ENCODE measurements around the gene INMT. TPM values are rescaled to one million over a fixed set of nuclear protein-coding genes. Genes with fewer than 3 reads are reported as not detected.

Gene INMT
- total RNA-seq, 2 donors from 2014 or later, result 0.33 TPM; not detected in 1

DNA sequence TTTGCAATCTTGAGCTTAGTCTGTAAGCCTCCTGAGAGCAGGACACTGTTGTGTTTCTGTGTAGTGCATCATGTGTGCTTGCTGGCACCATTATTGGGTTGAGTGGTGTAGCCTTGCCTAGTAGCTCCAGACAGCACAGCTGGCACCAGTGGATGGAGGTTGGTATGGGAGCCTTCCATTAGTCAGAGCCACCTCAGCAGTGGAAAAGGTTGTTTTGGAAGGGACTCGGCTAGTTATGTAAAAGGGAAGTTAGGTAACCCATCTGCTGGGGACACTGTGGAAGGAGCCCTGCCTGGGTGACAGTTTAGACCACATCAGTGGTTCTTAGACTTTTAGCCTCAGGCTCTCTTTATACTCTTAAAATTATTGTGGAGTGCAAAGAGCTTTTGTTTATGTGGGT is 35.6 kb downstream of the INMT start:
- Mint-ChIP-seq H3K9me3 (no peaks in the 10 kb centered on the region), H3K27ac (no peak overlapping the region), H3K36me3 (no peaks in the 10 kb centered on the region)
- DNase-seq (ENCODE audit: low spot score in 2 of 2) (no peak), ATAC-seq (no peak)

DNA sequence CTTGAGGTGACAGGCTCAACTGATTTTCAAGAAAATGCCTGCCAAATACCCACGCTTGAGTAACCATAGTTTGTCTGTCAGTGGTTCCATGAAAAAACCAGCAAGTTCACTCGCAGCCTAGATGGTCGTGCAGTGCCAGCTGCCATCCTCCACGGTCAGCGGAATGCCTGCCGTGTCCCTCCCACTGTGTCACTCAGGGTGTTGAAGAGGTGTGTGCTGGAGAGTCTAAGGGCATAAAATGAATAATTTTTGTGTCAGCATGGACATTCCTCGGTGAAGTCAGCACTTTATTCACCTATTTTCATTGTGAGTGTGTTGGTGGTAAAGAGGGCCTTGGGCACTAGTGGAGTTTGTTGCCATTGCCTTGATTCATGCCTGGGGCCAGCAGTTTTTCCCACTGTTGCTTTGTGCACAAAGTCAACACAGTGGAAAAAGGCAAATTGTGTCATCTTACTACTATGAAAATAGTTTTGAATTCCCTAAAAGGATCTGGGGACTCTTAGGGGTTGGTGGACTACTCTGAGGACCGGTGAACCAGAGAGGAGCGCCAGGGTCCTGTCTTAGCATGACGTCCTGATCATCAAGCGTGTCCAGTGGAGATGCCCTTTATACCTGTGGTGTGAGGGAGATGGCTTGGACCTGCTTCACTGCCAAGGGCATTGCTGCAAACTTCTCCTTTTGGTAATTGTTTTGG is 36.9 kb downstream of the INMT start:
- ATAC-seq (no peak), DNase-seq (ENCODE audit: low spot score in 2 of 2) (no peak)
- H3K9me3 Mint-ChIP-seq, result no peaks in the 10 kb centered on the region
- H3K36me3 Mint-ChIP-seq, result no peaks in the 10 kb centered on the region
- H3K27ac Mint-ChIP-seq, result no peak overlapping the region

DNA sequence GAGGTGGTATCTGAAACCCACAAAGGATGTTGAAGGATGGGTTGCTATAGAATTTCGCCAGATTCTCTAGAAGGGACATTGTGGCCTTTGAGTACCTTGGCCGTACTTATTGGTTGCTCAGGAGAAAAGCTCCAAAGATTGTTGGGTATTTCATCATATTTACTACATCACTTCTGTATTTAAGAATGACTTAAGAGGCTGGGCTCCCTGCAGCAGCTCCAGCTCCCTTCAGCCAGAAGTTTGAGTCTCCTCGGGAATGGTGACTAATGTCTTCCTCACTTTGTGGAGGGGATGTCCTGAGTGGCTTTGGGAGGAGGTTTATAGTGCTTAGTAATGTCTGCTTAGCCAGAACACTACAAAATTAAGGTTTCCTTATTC is 37.4 kb downstream of the INMT start:
- no peak for ATAC-seq
- no peak overlapping the region for H3K27ac Mint-ChIP-seq
- H3K36me3 Mint-ChIP-seq, result no peaks in the 10 kb centered on the region
- no peak for DNase-seq (ENCODE audit: low spot score in 2 of 2)
- no peaks in the 10 kb centered on the region for H3K9me3 Mint-ChIP-seq

DNA sequence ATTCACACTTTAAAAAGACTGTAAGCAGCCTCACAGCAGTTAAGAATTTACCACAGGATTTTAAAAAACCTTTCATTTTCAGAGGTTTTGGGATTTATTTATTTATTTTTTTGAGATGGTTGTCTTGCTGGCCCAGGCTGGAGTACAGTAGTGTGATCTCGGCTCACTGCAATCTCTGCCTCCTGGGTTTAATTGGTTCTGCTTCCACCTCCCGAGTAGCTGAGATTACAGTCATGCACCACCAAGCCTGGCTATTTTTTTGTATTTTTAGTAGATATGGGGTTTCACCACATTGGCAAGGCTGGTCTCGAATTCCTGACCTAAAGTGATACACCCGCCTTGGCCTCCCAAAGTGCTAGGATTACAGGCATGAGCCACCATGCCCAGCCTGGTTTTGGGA is 38.4 kb downstream of the INMT start:
- H3K27ac Mint-ChIP-seq, result no peak overlapping the region
- no peak for DNase-seq (ENCODE audit: low spot score in 2 of 2)

DNA sequence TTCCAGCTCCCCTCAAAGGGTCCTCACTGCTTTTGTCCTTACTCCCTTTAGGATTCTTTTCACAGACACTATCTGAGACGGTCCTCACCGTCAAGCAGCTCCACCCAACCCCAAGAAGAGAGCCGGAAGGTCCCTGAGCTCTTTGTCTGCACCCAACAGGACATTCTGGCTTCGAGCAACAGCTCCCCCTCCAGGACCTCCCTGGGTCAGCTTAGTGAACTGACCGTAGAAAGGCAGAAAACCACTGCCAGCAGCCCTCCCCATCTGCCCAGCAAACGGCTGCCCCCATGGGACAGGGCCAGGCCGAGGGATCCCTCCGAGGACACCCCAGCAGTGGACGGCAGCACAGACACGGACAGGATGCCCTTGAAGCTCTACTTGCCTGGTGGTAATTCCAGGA is 39.2 kb downstream of the INMT start:
- DNase-seq (ENCODE audit: low spot score in 2 of 2) (no peak), ATAC-seq (no peak)
- Mint-ChIP-seq H3K9me3 (no peaks in the 10 kb centered on the region), H3K27ac (no peak overlapping the region), H3K36me3 (no peaks in the 10 kb centered on the region)

More for the DNA sequence above, 38.4 kb downstream of the INMT start:
- H3K36me3 Mint-ChIP-seq, result no peaks in the 10 kb centered on the region
- no peak for ATAC-seq
- H3K9me3 Mint-ChIP-seq, result no peaks in the 10 kb centered on the region

DNA sequence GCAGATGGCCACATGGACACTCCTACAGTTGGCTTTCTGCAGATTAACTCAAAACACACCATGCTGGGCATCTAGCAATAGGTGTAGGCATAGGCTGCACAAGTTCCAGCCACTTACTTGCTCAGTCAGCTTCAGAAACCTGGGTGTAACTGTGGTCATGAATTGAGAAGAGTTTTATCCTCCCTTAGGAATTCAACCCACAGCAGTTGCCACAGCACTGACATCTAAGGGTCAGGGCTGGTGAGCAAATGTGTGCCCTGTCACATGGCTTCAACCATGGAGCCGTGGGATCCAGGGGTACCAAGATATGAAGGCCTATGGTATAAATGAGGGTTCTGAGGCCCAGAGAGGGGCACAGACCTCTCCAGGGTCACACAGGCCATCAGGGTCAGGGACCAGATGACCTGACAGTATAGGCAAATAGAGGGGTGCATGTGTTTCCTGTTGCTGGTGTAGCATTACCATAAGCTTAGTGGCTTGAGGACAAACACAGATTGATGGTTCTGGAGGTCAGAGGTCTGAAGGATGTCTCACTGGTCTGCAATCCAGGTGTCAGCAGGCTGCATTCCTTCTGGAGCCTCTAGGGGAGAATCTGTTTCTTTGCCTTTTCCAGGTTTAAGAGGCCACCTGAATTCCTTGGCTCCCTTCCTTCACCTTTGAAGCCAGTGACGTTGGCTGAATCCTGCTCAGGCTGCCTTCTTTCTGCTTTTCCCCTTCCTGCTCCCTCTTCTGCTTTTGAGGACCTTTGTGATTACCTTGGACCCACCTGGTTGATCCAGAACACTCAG is 43.4 kb downstream of the INMT start:
- Mint-ChIP-seq H3K27ac (peak overlapping the region in 1 of 2 donors; percentile 46), H3K9me3 (no peaks in the 10 kb centered on the region), H3K36me3 (no peaks in the 10 kb centered on the region)
- ATAC-seq (no peak), DNase-seq (ENCODE audit: low spot score in 2 of 2) (no peak)

DNA sequence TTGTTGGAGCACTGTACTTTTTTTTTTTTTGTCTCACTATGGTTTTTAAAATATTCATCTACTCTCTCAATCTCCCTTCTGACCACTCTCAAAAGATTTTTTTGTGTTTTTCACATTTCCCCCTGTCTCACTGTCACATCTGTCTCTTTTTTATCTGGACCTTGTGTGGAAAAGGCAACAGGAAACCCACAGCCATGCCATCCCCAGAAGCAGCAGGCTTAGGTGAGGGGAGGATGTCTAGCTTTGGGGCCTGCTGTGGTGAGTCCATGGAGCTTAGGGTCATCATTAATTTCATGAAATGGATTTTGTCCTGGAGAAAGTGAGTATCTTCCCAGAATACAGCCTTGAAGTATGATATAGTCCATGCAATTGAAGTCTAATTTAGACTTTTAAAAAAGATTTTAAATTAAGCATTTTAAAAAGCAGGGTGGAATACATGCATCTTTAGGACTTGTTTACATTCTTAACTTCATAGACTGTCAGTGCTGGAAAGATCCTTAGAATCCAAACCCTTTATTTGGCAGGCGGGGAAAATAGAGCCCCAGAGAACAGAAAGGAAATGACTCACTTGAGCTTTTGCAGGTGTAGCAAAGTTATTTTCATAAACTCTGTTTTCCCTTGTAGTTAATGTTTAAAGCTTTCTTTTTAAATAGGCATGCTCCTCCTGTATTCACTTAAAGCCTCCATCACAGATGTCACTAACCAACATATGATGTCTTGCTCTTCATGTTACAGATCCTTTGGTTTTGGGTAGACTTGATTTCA is 44.4 kb downstream of the INMT start:
- Mint-ChIP-seq H3K27ac (peak overlapping the region; percentile 46 to 76), H3K9me3 (no peaks in the 10 kb centered on the region), H3K36me3 (no peaks in the 10 kb centered on the region)
- ATAC-seq, result no peak
- no peak for DNase-seq (ENCODE audit: low spot score in 2 of 2)

DNA sequence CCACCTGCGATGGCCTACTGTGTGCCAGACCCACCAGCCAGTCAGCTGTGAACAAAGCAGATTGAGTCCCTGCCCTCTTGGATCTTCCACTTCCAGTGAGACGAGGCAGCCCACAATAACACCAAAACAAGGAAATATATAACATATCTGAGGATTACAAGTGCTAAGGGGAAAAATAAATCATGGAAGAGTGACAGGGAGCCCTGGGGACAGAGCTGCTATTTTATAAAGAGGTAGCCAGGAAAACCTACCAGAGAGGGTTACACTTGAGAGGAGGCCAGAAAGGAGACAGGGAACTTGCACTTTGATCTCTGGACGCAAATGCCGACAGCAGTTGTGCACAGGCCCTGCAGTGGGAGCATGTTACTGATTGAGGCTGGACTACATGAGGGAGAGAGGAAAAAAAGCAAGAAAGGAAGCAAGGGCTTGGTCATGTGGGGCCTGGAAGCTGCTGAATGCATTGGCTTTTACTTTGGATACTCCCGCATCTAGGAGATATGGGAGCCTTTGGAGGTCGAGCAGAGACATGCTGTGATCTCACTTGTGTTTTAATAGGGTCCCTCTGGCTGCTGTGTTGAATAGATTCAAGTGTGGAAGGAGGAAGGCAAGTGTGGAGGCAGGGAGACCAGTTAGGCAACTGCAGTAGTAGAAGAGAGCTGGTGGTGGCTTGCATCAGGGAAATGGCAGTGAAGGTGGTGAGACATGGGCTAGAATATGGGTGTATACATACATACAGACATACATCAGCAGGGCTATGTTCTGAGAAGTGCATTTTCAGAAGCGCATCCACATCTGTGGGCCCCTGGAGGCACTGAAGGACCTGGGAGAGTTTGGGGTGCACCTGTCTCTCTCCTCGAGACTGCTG is 45.5 kb downstream of the INMT start:
- H3K36me3 Mint-ChIP-seq, result no peaks in the 10 kb centered on the region
- ATAC-seq, result no peak
- DNase-seq (ENCODE audit: low spot score in 2 of 2), result no peak
- no peaks in the 10 kb centered on the region for H3K9me3 Mint-ChIP-seq
- peak overlapping the region in 1 of 2 donors; percentile 9 for H3K27ac Mint-ChIP-seq

DNA sequence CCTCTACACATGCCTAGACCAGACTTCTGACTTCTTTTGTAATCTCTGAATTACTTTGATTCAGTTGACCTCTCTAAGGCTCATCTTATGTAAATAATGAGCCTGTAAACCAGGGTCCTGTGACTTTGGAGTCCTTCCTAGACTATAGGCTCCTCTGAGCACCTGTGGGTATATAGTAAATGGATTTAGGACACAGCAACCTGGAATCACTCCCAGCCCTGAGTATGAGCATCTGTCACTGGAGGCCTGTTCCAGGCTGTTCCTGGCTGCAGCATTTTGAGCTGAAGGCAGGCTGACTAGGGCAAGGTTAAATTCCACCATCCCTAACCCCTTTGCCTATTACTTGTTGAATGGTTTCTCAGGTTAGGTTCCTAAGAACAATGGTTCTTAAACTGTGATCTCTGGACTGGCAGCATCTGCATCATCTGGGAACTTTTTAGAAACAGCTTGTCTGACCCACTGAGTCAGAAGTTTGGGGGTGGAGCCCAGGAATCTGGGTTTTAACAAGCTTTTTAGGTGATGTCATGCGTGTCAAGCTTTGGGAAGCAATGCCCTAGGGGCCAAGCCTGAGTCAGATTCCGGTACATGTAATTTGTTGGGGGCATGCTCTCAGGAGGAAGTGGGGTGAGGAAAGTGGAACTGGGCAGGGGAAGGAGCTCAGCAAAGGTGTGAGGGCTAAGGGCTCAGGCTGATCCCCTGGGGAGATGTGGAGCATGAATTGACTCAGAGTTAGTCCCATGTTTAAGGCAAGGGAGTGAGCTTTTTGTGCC is 47.5 kb downstream of the INMT start:
- H3K36me3 Mint-ChIP-seq, result no peaks in the 10 kb centered on the region
- H3K9me3 Mint-ChIP-seq, result no peaks in the 10 kb centered on the region
- DNase-seq (ENCODE audit: low spot score in 2 of 2), result no peak
- H3K27ac Mint-ChIP-seq, result no peak overlapping the region
- no peak for ATAC-seq

DNA sequence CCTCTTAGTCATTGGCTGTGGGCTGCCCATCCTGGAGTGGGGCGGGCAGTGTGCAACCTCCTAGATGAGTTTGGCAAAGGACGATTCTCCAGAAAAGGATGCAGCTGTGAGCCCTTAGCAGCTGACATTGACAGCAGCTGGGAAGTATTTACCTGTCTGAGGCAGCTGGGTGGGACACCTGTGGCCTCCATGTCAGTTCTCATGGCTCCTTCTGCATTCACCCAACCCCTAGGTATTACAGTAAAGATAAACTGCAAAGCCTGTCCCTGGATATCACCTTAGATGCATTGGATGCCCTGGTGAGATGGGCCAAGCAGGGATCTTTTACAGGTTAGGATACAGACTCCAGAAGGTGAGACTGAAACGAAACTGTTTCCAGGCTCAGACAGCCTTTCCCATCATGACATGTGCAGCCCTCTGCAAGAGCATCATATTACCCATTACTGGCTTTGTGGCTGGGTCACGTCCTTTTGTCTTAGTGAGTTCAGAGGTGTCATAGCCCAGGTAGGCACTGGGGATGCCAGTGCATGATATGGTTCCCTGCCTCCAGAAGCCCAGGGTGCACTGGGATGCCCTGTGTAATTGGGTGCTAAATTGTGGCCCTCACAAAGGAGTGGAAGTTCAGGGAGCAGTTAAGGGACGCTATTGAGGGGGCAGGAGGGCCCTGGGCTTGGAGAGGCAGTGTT is 48.2 kb downstream of the INMT start:
- Mint-ChIP-seq H3K27ac (no peak overlapping the region), H3K9me3 (no peaks in the 10 kb centered on the region), H3K36me3 (no peaks in the 10 kb centered on the region)
- ATAC-seq, result peak in 1 of 2 donors; percentile 13
- DNase-seq (ENCODE audit: low spot score in 2 of 2), result no peak

DNA sequence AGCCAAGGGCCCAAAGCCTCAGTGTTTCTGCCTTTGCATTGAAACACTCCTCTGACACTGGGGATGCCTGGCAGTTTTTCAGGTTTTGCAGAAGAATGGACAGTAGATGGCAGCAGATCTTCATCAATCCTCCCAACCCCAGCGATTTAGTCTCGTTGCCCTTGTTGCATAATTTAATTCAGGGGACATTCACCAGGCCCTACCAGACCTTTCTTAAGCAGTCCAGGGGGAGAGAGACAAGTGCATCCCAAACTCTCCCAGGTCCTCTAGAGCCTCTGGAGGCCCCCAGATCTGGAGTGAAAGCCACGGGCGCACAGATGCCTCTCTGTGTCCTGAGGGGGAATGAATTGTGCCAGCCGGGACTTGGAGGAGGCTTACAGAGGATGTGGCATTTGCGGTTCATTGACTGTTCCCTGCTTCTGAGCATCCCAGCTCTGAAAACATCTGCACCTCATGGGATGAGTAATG is 48.9 kb downstream of the INMT start:
- H3K9me3 Mint-ChIP-seq, result no peaks in the 10 kb centered on the region
- DNase-seq (ENCODE audit: low spot score in 2 of 2) (peak in 1 of 2 donors; percentile 31), ATAC-seq (peak in 1 of 2 donors; percentile 56)
- no peak overlapping the region for H3K27ac Mint-ChIP-seq
- no peaks in the 10 kb centered on the region for H3K36me3 Mint-ChIP-seq

DNA sequence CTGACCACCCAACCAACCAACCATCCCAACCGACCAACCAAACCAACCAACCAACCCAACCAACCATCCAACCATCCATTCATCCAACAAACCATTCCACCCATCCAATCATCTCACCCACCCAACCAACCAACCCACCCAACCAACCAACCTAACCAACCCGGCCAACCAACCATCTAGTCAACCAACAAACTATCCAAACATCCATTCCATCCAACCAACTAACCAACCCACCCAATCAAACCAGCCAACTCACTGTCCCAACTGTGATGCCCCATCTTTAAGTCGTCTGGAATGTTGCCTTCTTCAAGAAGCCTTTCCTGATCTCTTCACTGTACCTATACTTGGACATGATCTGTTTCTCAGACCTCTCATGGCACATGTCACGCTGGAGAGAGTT is 50.9 kb downstream of the INMT start:
- no peaks in the 10 kb centered on the region for H3K9me3 Mint-ChIP-seq
- H3K27ac Mint-ChIP-seq, result no peak overlapping the region
- H3K36me3 Mint-ChIP-seq, result no peaks in the 10 kb centered on the region
- DNase-seq (ENCODE audit: low spot score in 2 of 2) (no peak), ATAC-seq (no peak)

DNA sequence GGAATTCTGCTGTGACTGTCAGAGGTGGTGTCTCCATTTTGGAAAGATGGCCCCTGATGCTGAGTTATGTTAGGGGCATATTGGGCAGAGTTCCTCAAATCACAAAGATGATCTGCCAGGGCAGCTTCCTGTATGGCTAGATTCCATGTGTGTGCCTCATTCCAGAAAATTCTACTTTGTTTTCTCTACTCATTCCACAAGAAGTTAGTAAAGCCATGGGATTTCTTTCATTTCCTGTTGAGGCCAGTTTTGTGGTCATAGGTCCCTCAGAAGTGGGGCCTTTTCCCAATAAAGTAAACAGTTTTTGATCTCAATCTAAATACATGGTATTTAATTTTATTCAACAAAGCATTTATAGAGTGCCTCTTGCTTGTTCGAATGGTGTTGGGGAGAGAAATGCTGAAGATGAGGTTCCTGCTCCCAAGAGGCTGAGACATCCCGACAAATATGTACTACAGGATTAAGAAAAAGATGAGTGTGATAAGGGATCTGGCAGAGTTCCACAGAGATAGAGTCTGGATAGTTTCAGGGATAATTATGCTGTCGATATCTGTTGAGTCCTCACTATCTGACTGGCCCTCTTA is 52.2 kb downstream of the INMT start:
- no peak for ATAC-seq
- Mint-ChIP-seq H3K27ac (no peak overlapping the region), H3K9me3 (no peaks in the 10 kb centered on the region), H3K36me3 (no peaks in the 10 kb centered on the region)
- no peak for DNase-seq (ENCODE audit: low spot score in 2 of 2)

DNA sequence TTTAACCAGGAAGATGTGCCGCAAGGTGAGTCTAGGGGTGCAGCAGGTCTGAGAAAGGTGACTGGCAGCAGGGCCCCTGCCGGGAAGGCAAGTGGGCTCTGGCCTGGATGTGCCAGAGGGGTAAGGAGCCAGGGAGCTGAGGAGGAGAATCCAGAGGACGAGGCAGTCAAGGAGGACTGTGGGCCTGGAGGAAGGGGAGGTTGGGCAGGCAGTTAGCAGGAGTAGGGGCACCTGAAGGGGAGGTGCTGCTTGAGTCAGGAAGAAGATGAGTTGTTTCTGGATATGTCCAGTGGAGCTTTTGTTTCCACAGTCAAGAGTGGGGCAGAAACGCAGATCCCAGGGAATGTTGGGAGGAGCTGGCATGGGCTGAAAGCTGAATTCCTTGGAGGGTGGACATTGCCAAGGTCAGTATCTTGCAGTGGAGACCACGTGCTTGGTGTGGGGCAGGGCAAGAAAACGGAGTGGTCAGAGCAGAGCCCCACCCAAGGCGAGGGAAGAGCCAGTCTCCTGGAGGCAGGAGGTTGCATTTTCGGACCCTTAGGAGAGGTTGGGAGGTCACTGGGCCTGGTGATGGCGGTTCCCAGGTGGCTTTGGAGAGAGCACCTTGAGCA is 53.3 kb downstream of the INMT start:
- Mint-ChIP-seq H3K27ac (no peak overlapping the region), H3K36me3 (no peaks in the 10 kb centered on the region), H3K9me3 (no peaks in the 10 kb centered on the region)
- DNase-seq (ENCODE audit: low spot score in 2 of 2), result no peak
- no peak for ATAC-seq

DNA sequence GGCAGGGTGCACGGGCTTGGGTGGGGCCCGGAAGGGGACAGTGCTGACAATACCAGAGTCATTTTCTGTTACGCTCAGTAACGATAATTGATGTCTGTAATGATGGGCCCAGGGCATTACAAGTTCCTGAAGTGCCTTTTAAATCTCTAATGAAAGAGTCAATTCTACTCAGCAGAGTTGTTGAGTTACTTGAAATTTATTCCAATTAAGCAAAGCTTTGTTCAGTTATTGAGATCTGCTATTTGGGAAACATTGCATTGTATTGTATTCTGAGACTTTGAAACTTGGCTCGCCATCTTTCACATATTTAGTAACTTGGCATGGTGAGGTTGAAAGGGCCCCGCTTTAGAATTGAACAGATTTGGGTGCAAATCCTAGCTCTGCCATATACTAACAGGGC is 54.0 kb downstream of the INMT start:
- ATAC-seq (no peak), DNase-seq (ENCODE audit: low spot score in 2 of 2) (no peak)
- Mint-ChIP-seq H3K9me3 (no peaks in the 10 kb centered on the region), H3K27ac (no peak overlapping the region), H3K36me3 (no peaks in the 10 kb centered on the region)

Measured in activated naive CD4-positive, alpha-beta T cell treated with anti-CD3 and anti-CD28 coated beads, Interleukin-2, amount 50 U/mL, for 72 hours (primary cell).